Panc1 (cell line): ENCODE data around the gene DMGDH.

Source experiments
- POLR2AphosphoS5 ChIP-seq: IDR thresholded peaks from 2 replicates; pipeline ENCODE4 v1.6.1; 2012; ENCODE audit warnings: mild to moderate bottlenecking, low read depth, low read length, moderate library complexity
- TF ChIP-seq, protein P1 (sequence below): fragments of 450-650 bp; IDR thresholded peaks from 2 replicates; pipeline ENCODE4 v1.5.1; 2017; ENCODE audit warnings: mild to moderate bottlenecking

DNA sequence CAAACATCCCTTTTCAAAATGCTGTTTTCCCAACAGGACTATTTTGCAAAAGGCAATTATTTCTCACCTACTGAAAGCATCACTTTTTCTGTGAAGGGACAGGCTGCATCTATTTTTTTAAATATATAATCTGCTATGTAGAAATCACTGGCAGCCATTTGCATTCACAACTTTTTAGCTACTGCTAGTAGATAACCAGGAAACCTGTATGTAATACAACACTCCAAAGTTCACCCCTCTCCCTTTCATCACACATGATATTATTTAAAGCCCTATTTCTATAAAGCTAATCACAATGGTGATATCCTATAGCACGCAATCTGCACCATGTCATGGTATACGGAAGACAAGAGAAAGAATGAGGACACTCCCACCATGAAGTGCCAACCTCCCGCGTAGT, 9.8 kb downstream of the DMGDH start:
- no peak for TF ChIP-seq POLR2AphosphoS5
- TF ChIP-seq, protein P1, sequence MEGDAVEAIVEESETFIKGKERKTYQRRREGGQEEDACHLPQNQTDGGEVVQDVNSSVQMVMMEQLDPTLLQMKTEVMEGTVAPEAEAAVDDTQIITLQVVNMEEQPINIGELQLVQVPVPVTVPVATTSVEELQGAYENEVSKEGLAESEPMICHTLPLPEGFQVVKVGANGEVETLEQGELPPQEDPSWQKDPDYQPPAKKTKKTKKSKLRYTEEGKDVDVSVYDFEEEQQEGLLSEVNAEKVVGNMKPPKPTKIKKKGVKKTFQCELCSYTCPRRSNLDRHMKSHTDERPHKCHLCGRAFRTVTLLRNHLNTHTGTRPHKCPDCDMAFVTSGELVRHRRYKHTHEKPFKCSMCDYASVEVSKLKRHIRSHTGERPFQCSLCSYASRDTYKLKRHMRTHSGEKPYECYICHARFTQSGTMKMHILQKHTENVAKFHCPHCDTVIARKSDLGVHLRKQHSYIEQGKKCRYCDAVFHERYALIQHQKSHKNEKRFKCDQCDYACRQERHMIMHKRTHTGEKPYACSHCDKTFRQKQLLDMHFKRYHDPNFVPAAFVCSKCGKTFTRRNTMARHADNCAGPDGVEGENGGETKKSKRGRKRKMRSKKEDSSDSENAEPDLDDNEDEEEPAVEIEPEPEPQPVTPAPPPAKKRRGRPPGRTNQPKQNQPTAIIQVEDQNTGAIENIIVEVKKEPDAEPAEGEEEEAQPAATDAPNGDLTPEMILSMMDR: no peak
